ENCODE results near the gene ZFP36. TPM values are rescaled to one million over a fixed set of nuclear protein-coding genes. Genes with fewer than 3 reads are reported as not detected.

The ZFP36 gene
- total and polyA plus RNA-seq, 2 of the 8 experiments (the other 6 are each of a cell fraction or from before 2014, with no cell fraction given) = 4.0 to 10.9 TPM

- Histone ChIP-seq H3K18ac (ENCODE audit: extremely low read depth, low read length) (no peak overlapping the region), H3K27me3 (replicated peaks in 1 of 4; ENCODE audit: control insufficient read depth in 3 of 4, extremely low read depth in 1 of 4, insufficient read depth in 3 of 4, low read length in 3 of 4) (no peaks in the 10 kb centered on the region), H3K4me2 (ENCODE audit: insufficient read depth in 1 of 2, low read depth in 2 of 2, low read length in 2 of 2) (no peak overlapping the region), H2BK120ac (replicated peaks; ENCODE audit: low read depth, low read length) (no peak overlapping the region), H3K14ac (ENCODE audit: insufficient read length) (no peak overlapping the region), H2BK20ac (ENCODE audit: low read length) (no peak overlapping the region), H4K8ac (ENCODE audit: extremely low read depth, insufficient read depth, low read length) (no peak overlapping the region), H3K23ac (ENCODE audit: insufficient read length) (no peak overlapping the region), H3K27ac (ENCODE audit: low read depth, low read length) (no peak overlapping the region), H3K23me2 (ENCODE audit: low read depth, low read length) (no peaks in the 10 kb centered on the region; the same call in 1 of the 2 replicates), H4K91ac (replicated peaks; ENCODE audit: insufficient read length, low read length) (no peak overlapping the region), H2BK15ac (ENCODE audit: low read length) (no peak overlapping the region), H3K4ac (replicated peaks; ENCODE audit: insufficient read length, low read depth, low read length) (no peak overlapping the region), H2BK5ac (ENCODE audit: low read depth, low read length) (no peak overlapping the region), H4K20me1 (replicated peaks in 1 of 2; ENCODE audit: control insufficient read depth in 1 of 2, insufficient read depth in 2 of 2, low read length in 2 of 2) (peaks cover 14 to 15% of the 10 kb centered on the region in 2 experiments), H3K9ac (replicated peaks in 1 of 4; ENCODE audit: extremely low read depth in 1 of 4, low read depth in 3 of 4, low read length in 3 of 4) (no peak overlapping the region), H2AFZ (ENCODE audit: low read length) (no peak overlapping the region), H3K4me1 (replicated peaks in 1 of 4; ENCODE audit: control insufficient read depth in 3 of 4, insufficient read depth in 4 of 4, low read length in 3 of 4) (no peaks in the 10 kb centered on the region), H4K5ac (ENCODE audit: insufficient read length, low read depth, low read length) (no peak overlapping the region), H3K9me3 (ENCODE audit: insufficient read depth in 2 of 2, low read depth in 1 of 2, low read length in 1 of 2) (no peaks in the 10 kb centered on the region), H3K4me3 (ENCODE audit: extremely low read depth in 1 of 4, insufficient read depth in 2 of 4, low read depth in 3 of 4, low read length in 4 of 4) (no peak overlapping the region), H3K36me3 (ENCODE audit: control insufficient read depth in 2 of 4, insufficient read depth in 4 of 4, low read length in 3 of 4) (peaks cover 26 to 73% (median 58%) of the 10 kb centered on the region in 4 experiments), H3K56ac (replicated peaks; ENCODE audit: insufficient read length, low read depth, low read length) (no peak overlapping the region), H2AK5ac (ENCODE audit: low read depth, low read length) (no peak overlapping the region), H3K79me1 (ENCODE audit: low read depth, low read length) (peaks cover 2% of the 10 kb centered on the region; the same call in 1 of the 2 replicates), H3K79me2 (ENCODE audit: control insufficient read depth in 1 of 2, insufficient read depth in 2 of 2, low read length in 2 of 2) (no peaks in the 10 kb centered on the region), H2BK12ac (ENCODE audit: low read depth, low read length) (no peak overlapping the region)
- POLR2A ChIA-PET (ENCODE audit: partially characterized antibody) = interaction anchor here (1.2 to 2.5 kb wide), 4 partner anchors 8 to 18 kb away, joined by 3 to 12 read pairs (median 8); partner anchors contain the start of genes MED29 and PAF1
- TF ChIP-seq KDM5A (IDR thresholded peaks at IDR 0.05; ENCODE audit: low read length) (no peak), SRF (IDR thresholded peaks at IDR 0.05; ENCODE audit: low read depth, low read length) (no peak), SIX5 (IDR thresholded peaks at IDR 0.05; ENCODE audit: low read depth, low read length) (no peak), RBBP5 (IDR thresholded peaks at IDR 0.05; ENCODE audit: borderline replicate concordance, low read depth, low read length) (no peak), POLR2A (IDR thresholded peaks at IDR 0.05; ENCODE audit: control extremely low read depth in 1 of 2, low read depth in 2 of 2, low read length in 2 of 2) (no peak)
- FAIRE-seq (no peak), DNase-seq (ENCODE audit: low read depth in 1 of 2, low spot score in 2 of 2) (no peak)
- CTCF ChIA-PET (ENCODE audit: partially characterized antibody) = interaction anchor here (0.9 to 1.4 kb wide), 2 partner anchors 11 to 440 kb away, joined by 3 read pairs; no protein-coding TSS in a partner anchor
- WGBS, 2 experiments (ENCODE audit: extremely low coverage in 1 of 2, insufficient coverage in 1 of 2, insufficient read length in 1 of 2, insufficient replicate concordance in 2 of 2, low coverage in 1 of 2, low lambda C conversion rate in 2 of 2, missing lambda C conversion rate in 1 of 2) = 88% methylated on average over 2 of the region's 2 CpGs; no CpG with 5 or more reads in 1 of the 2 experiments
Observed at GRCh38 chr19:39372941-39373340, 33.7 kb upstream of the ZFP36 start.

Data from H1 (cell line).